ENCODE measurements around the gene MR1. TPM values are rescaled to one million over a fixed set of nuclear protein-coding genes. Genes with fewer than 3 reads are reported as not detected.

Gene MR1
- total RNA-seq, 1 donor, result 21.6 TPM

DNA sequence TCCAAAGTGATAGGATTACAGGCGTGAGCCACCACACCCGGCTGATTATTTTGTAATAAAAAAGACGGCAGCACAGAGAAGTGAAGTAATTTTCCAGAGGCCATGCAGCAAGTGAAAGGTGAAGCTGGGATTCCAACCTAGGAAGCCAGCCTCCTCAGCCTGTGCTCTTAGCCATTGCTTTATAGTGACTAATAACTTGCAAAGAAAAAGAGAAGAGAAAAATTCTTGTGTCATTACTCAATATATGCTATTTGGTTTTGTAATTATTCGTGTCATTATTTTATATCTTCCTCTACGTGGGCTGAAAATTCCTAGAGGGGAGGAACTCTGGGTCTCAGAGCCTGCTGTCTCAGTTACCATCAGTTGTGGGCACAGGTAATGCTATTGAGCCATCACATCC is 53.1 kb downstream of the MR1 start:
- TF ChIP-seq, protein P1, sequence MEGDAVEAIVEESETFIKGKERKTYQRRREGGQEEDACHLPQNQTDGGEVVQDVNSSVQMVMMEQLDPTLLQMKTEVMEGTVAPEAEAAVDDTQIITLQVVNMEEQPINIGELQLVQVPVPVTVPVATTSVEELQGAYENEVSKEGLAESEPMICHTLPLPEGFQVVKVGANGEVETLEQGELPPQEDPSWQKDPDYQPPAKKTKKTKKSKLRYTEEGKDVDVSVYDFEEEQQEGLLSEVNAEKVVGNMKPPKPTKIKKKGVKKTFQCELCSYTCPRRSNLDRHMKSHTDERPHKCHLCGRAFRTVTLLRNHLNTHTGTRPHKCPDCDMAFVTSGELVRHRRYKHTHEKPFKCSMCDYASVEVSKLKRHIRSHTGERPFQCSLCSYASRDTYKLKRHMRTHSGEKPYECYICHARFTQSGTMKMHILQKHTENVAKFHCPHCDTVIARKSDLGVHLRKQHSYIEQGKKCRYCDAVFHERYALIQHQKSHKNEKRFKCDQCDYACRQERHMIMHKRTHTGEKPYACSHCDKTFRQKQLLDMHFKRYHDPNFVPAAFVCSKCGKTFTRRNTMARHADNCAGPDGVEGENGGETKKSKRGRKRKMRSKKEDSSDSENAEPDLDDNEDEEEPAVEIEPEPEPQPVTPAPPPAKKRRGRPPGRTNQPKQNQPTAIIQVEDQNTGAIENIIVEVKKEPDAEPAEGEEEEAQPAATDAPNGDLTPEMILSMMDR (IDR thresholded peaks at IDR 0.05; ENCODE audit: insufficient read depth, low read length), result no peak
- H3K4me3 ChIP-seq (ENCODE audit: low read depth, low read length), result no peak overlapping the region
- peak; percentile 62 for DNase-seq (ENCODE audit: low read depth)

DNA sequence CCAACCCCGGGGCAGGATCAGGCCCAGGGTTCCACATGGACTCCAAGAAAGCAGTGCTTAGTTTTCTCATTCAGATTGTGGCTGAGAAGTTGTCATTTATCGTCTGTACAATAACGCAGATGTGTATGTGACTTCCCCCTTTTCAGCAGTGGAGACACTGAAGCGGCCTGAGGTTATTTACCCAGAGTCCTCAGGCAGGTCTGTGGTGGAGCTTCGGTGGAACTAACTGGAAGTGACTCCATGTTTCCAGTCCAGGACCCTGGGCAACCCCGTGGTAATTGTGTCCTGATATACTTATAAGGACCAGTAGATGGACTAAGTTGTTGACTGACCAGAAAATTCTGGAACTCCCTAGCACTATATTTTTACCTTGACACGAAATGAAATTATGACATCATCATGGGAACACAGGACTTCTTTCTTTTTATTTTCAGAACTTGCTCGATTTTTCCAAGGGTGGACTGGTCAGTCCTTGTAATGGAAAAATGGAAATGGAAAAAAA is 53.7 kb downstream of the MR1 start:
- TF ChIP-seq, protein P1 (IDR thresholded peaks at IDR 0.05; ENCODE audit: insufficient read depth, low read length), result no peak
- H3K4me3 ChIP-seq (ENCODE audit: low read depth, low read length), result no peak overlapping the region
- no peak for DNase-seq (ENCODE audit: low read depth)

DNA sequence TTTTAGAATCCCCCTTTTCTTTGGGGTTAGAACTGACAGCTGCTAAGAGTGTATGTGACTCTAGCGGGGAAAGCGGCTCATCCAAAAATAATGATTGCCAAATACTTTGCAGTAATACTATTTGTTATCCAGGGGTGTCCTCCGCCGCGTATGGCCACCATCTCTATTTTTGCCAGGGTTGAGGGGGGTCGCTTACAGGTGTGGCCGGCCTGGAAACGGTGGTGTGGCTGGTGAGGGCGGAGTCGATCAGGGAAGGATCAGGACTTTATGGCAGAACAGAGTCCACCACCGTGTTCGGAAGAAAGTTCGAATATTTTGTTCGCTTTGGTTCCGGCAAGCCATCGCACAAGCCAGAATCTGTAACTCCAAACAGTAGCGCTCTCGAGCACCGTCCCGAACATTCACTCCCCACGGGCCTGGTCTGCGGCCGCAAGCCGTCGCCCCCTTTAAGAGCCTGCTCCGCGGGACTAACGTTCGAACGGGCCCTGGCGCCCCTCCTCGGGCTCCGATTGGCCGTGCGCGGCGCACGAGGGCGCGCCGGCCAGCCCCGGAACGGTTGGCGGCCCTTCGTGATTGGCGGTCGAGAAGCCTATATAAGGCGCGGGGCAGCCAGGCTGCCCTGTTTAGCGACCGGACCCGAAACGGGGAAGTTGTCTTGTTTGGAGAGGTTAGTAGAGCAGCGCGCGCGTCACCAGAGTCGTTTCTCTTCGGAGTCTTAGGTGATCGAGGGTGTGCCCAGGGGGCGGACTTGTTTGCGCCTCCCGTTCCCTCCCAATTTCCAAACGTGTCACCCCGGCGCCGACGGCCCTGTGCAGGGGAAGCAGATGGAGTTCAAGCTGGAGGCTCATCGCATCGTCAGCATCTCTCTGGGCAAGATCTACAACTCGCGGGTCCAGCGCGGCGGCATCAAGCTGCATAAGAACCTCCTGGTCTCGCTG is 54.6 kb downstream of the MR1 start, which contains the start of gene IER5:
TSS of gene IER5 (plus strand) at position 622 of the 938 bp plus-strand sequence. CDS start at position 825, 203 bp downstream.
- H3K4me3 ChIP-seq (ENCODE audit: low read depth, low read length), result peak within 1 kb of the TSS; percentile 89
- DNase-seq (ENCODE audit: low read depth), result peak; percentile 95
- TF ChIP-seq, protein P1 (IDR thresholded peaks at IDR 0.05; ENCODE audit: insufficient read depth, low read length), result no peak

- DNase-seq (ENCODE audit: low read depth), result no peak
- H3K4me3 ChIP-seq (ENCODE audit: low read depth, low read length), result peak overlapping the region; percentile 89
- TF ChIP-seq, protein P1 (IDR thresholded peaks at IDR 0.05; ENCODE audit: insufficient read depth, low read length), result no peak
Measured at GRCh38 chr1:181089017-181089675, 55.4 kb downstream of the MR1 start.

DNA sequence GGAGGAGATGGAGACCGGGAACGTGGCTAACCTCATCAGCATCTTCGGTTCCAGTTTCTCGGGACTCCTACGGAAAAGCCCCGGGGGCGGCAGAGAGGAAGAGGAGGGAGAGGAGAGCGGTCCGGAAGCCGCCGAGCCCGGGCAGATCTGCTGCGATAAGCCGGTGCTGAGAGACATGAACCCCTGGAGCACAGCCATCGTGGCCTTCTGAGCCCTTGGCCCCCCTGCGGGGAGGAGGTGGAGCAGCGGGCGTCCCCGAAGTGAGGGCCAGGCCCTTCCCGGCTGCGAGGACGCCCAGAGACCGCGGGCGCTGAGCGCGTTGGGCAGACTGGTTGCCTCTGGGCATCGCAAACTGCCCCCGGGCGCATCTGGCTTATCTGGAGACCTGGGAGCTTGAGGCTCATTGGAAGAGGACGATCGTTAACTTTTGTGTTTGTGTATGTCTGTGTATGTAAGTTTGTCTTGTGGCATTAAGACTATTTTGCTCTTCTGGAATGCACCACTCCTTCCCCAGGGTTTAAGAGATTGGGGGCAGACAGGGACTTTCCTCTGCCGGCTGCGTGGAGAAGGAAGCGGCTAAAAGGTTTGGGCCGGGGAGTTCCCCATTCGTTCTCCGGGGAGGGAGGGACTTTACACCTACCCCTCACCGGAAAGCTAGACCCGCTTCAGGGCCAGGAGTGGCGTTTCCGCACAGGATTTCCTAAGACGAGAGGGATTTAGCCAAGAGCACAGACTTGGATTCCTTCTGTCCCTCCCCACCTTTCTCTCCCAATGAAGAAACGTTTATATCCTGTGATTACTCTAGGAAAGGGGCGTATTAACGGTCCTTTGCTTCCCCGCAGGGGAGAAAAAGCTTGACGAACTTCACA is 56.1 kb downstream of the MR1 start:
- TF ChIP-seq, protein P1 (IDR thresholded peaks at IDR 0.05; ENCODE audit: insufficient read depth, low read length), result no peak
- DNase-seq (ENCODE audit: low read depth), result peak; percentile 69
- peak overlapping the region; percentile 89 for H3K4me3 ChIP-seq (ENCODE audit: low read depth, low read length)

- peak; percentile 25 for DNase-seq (ENCODE audit: low read depth)
- H3K4me3 ChIP-seq (ENCODE audit: low read depth, low read length), result peak overlapping the region; percentile 89
- TF ChIP-seq, protein P1 (IDR thresholded peaks at IDR 0.05; ENCODE audit: insufficient read depth, low read length), result no peak
Measured at GRCh38 chr1:181090641-181091126, 56.9 kb downstream of the MR1 start.

All from fibroblast of the aortic adventitia (primary cell).